ENCODE measurements around the gene LRP6.

LRP6 gene

GRCh38 chr12:12157424-12157823, 109.4 kb downstream of the LRP6 start:
- H3K79me2 ChIP-seq (ENCODE audit: insufficient read depth, low read length) = no peaks in the 10 kb centered on the region
- TF ChIP-seq CTCF (conservative IDR thresholded peaks at IDR 0.05; ENCODE audit: low read length) (no peak), EZH2phosphoT487 (IDR thresholded peaks at IDR 0.05; ENCODE audit: borderline replicate concordance) (no peak)
- no peak overlapping the region for H3K9ac ChIP-seq (ENCODE audit: low read depth, low read length, poor library complexity, severe bottlenecking)
- H2AFZ ChIP-seq (ENCODE audit: low read length) = no peak overlapping the region
- H3K9me3 ChIP-seq (ENCODE audit: insufficient read depth, low read depth, low read length) = no peaks in the 10 kb centered on the region
- H3K36me3 ChIP-seq (ENCODE audit: insufficient read depth, low read length) = no peaks in the 10 kb centered on the region
- H3K4me1 ChIP-seq (ENCODE audit: insufficient read depth, low read length, poor library complexity, severe bottlenecking) = no peaks in the 10 kb centered on the region
- no peak overlapping the region for H3K4me3 ChIP-seq (ENCODE audit: low read length, poor library complexity, severe bottlenecking)
- H3F3A ChIP-seq (ENCODE audit: low read depth) = no peaks in the 10 kb centered on the region
- no peak overlapping the region for H3K4me2 ChIP-seq (ENCODE audit: low read depth, low read length, poor library complexity, severe bottlenecking)
- H4K20me1 ChIP-seq (ENCODE audit: insufficient read depth, low read length, poor library complexity, severe bottlenecking) = no peaks in the 10 kb centered on the region
- no peaks in the 10 kb centered on the region for H3K9me2 ChIP-seq (replicated peaks; ENCODE audit: low read depth, low read length)
- no peaks in the 10 kb centered on the region for H3K27me3 ChIP-seq (ENCODE audit: insufficient read depth, low read length, poor library complexity, severe bottlenecking)

- no peaks in the 10 kb centered on the region for H3K9me3 ChIP-seq (ENCODE audit: insufficient read depth, low read depth, low read length)
- no peaks in the 10 kb centered on the region for H3K36me3 ChIP-seq (ENCODE audit: insufficient read depth, low read length)
- no peak overlapping the region for H3K4me2 ChIP-seq (ENCODE audit: low read depth, low read length, poor library complexity, severe bottlenecking)
- H3K4me3 ChIP-seq (ENCODE audit: low read length, poor library complexity, severe bottlenecking) = no peak overlapping the region
- H2AFZ ChIP-seq (ENCODE audit: low read length) = no peak overlapping the region
- no peaks in the 10 kb centered on the region for H3K27me3 ChIP-seq (ENCODE audit: insufficient read depth, low read length, poor library complexity, severe bottlenecking)
- H4K20me1 ChIP-seq (ENCODE audit: insufficient read depth, low read length, poor library complexity, severe bottlenecking) = no peaks in the 10 kb centered on the region
- TF ChIP-seq EZH2phosphoT487 (IDR thresholded peaks at IDR 0.05; ENCODE audit: borderline replicate concordance) (no peak), CTCF (conservative IDR thresholded peaks at IDR 0.05; ENCODE audit: low read length) (no peak)
- no peaks in the 10 kb centered on the region for H3K79me2 ChIP-seq (ENCODE audit: insufficient read depth, low read length)
- H3K4me1 ChIP-seq (ENCODE audit: insufficient read depth, low read length, poor library complexity, severe bottlenecking) = no peaks in the 10 kb centered on the region
- H3K9ac ChIP-seq (ENCODE audit: low read depth, low read length, poor library complexity, severe bottlenecking) = no peak overlapping the region
- H3K9me2 ChIP-seq (replicated peaks; ENCODE audit: low read depth, low read length) = no peaks in the 10 kb centered on the region
- H3F3A ChIP-seq (ENCODE audit: low read depth) = no peaks in the 10 kb centered on the region
Measured at GRCh38 chr12:12156828-12157227, 110.0 kb downstream of the LRP6 start.

- no peak overlapping the region for H3K4me3 ChIP-seq (ENCODE audit: low read length, poor library complexity, severe bottlenecking)
- no peaks in the 10 kb centered on the region for H3K9me3 ChIP-seq (ENCODE audit: insufficient read depth, low read depth, low read length)
- H3K36me3 ChIP-seq (ENCODE audit: insufficient read depth, low read length) = no peaks in the 10 kb centered on the region
- H3K79me2 ChIP-seq (ENCODE audit: insufficient read depth, low read length) = no peaks in the 10 kb centered on the region
- no peaks in the 10 kb centered on the region for H3K9me2 ChIP-seq (replicated peaks; ENCODE audit: low read depth, low read length)
- H2AFZ ChIP-seq (ENCODE audit: low read length) = no peak overlapping the region
- no peak overlapping the region for H3K9ac ChIP-seq (ENCODE audit: low read depth, low read length, poor library complexity, severe bottlenecking)
- no peaks in the 10 kb centered on the region for H4K20me1 ChIP-seq (ENCODE audit: insufficient read depth, low read length, poor library complexity, severe bottlenecking)
- H3K4me1 ChIP-seq (ENCODE audit: insufficient read depth, low read length, poor library complexity, severe bottlenecking) = no peaks in the 10 kb centered on the region
- no peak overlapping the region for H3K4me2 ChIP-seq (ENCODE audit: low read depth, low read length, poor library complexity, severe bottlenecking)
- H3K27me3 ChIP-seq (ENCODE audit: insufficient read depth, low read length, poor library complexity, severe bottlenecking) = no peaks in the 10 kb centered on the region
- no peaks in the 10 kb centered on the region for H3F3A ChIP-seq (ENCODE audit: low read depth)
- no peak for TF ChIP-seq EZH2phosphoT487 (IDR thresholded peaks at IDR 0.05; ENCODE audit: borderline replicate concordance)
- no peak for TF ChIP-seq CTCF (conservative IDR thresholded peaks at IDR 0.05; ENCODE audit: low read length)
Measured at GRCh38 chr12:12156116-12156515, 110.7 kb downstream of the LRP6 start.

Data from Loucy (cell line).